Stimulated activated CD4-positive, alpha-beta T cell treated with anti-CD3 and anti-CD28 coated beads, TNF-alpha, amount 100 ng/mL, for 4 hours (primary cell): ENCODE measurements around the gene AGPS.
"Not testable (repeated sequence)": the region's sequence is repeated elsewhere in the genome, so short reads cannot be mapped to it uniquely, and the experiment has no call there.

Source experiments
- DNase-seq, 3 experiments: peaks; one replicate each; pipeline ENCODE4 v3.0.0-alpha.2; 2020; ENCODE audit warnings: low read depth in 3 of 3

Gene AGPS

GRCh38 chr2:177474301-177474700, 81.7 kb downstream of the AGPS start:
- DNase-seq, result no peak

- DNase-seq, result no peak
Measured at GRCh38 chr2:177474998-177475397, 82.4 kb downstream of the AGPS start.

DNA sequence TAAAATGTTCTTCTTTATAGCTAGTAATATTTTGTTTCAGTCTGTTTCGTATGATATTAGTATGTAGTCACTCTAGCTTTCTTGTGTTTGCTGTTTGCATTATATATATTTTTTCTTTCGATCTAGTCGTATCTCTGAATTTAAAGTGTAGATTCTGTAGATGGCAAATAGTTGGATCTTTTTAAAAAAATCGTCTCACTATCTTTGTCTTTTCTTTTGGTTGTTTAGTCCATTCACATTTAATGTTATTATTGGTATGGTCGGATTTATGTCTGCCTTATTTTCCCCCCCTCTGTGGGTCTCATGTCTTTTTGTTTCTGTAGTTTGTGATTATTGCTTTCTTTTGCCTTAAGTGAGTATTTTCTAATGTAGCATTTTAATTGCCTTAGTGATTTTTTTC, 84.3 kb downstream of the AGPS start:
- DNase-seq, result no peak

GRCh38 chr2:177478029-177478428, 85.5 kb downstream of the AGPS start:
- DNase-seq, result no peak

- no peak for DNase-seq
Measured at GRCh38 chr2:177478907-177479306, 86.3 kb downstream of the AGPS start.

DNA sequence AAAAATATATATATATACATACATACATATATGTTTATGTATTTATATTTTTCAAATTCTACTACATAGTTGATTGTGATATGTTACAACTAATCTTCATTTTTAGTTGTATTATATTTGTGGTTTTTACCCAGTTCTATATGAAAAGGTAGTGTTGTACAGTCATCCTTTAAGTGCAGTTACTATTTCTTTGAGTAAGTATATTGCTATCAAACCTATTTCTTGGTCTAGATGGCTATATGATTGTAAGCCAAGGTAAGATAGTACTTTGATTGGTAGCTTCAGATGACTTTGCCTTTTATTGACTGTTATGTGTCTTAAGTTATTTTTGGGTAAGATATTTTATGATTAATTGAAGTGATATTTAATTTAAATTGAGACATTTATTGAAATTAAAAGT, 89.6 kb downstream of the AGPS start:
- no peak for DNase-seq

DNA sequence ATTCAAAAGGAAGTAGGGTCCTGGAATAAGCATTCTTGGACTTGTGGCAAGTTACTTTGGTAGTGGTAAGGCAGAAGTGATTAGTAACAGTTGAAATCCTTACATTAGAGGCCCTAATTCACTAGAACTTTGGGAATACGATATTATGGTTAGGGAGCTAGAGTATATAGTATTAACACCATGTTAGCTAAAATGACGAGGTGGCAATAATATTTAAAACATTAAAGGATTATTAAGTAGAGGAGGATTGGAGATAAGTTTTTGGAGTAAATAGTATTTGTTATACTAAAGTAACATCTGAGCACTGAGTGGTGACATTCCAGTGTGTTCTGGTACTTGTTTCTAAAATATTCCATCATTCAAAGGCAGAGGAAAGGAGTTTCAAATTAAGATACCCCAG, 91.0 kb downstream of the AGPS start:
- no peak for DNase-seq

- no peak for DNase-seq
Measured at GRCh38 chr2:177484180-177484795, 91.7 kb downstream of the AGPS start.

DNA sequence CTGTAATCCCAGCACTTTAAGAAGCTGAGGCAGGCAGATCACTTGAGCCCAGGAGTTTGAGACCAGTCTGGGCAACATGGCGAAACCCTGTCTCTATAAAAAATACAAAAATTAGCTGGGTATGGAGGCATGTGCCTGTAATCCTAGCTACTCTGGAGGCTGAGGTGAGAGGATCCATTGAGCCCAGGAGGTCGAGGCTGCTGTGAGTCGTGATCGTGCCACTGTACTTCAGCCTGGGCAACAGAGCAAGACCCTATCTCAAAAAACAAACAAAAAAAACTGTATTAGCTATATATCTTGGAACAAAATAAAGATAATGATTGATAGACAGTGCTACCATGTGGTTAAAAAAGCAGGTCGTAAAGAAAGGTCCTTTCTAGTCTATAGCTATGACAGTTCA, 93.1 kb downstream of the AGPS start:
- not testable (repeated sequence) for DNase-seq

DNA sequence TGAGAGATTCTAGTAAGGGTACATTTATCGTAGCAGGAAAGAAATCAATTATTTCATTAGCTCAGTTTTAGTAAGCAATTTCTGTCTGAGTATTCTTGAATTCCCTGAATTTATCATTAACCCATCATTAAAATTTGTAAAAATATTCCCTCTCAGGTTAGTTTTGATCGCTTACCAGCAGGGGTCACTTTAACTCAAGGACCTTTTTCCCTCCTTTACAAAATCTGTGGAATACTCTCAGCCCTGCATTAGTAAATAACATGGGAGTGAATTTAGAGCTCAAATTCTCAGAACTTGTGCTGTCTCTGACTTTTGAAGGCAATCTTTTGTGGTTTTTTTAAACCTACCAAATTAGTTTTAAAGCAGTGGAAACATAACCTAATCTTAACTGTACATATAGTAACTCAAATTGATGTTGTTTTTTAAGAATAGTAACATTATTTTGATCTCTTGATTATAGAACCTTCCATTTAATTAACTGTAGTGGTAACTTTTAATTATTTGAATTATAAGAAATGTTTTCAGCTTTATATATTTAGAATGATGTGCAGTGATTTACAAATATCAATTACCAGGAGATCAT, 97.2 kb downstream of the AGPS start:
- DNase-seq, result no peak

DNA sequence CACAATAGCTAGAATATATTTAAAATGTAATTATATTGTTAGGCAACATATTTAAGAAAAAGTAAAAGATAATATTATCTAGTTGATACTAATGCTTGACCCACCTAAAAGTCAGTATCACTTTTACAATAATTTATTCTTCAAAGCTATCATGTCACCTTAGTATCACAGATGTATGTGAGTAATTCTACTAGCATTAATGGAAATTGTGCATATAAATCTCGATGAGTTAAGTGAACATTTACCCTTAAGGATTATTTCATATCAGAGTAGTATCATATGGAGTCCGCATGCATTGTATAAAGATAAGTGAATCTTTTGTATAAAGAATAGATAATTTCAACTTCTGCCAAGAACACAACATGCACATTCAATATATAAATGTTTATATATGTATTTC, 103.4 kb downstream of the AGPS start:
- no peak for DNase-seq

- no peak for DNase-seq
Measured at GRCh38 chr2:177496921-177497320, 104.3 kb downstream of the AGPS start.

- DNase-seq, result no peak
Measured at GRCh38 chr2:177501186-177501585, 108.6 kb downstream of the AGPS start.

- DNase-seq, result no peak
Measured at GRCh38 chr2:177506505-177506904, 113.9 kb downstream of the AGPS start.

- DNase-seq, result no peak
Measured at GRCh38 chr2:177506998-177507397, 114.4 kb downstream of the AGPS start.

DNA sequence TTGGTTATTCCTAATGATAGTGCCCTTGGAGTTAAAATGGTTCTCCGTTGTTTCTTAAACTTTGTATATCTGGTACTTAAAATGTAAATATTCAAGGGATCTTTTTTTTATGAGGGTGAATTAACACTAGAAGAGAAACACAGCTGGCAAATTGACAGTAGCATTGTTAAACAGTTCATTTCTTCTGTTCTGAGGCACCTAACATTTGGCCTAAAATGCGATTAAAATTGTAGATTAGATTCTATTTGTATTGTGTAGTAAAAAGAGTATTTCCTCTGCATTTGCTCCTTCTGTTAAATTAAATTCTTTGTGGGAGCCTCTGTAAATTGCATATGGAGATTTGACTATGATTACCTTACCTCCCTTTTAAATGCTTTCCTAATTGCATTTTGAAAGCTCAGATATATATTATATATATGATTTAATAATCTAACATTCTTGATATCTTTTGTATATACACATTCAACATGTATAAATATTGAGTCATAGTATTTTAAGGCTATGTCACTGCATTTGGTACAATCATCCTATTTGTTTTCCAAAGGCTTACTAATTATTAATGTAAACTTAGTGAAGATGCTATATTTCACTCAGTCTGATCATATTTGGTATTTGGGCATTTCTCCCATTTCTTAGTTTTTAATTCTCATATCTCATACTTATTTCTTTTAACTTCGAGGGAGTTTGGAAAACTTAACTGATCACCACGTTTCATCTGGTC, 124.4 kb downstream of the AGPS start:
- no peak for DNase-seq

- no peak for DNase-seq
Measured at GRCh38 chr2:177518754-177519153, 126.2 kb downstream of the AGPS start.

GRCh38 chr2:177519534-177520115, 127.1 kb downstream of the AGPS start:
- no peak for DNase-seq

GRCh38 chr2:177520324-177520723, 127.8 kb downstream of the AGPS start:
- DNase-seq, result no peak

DNA sequence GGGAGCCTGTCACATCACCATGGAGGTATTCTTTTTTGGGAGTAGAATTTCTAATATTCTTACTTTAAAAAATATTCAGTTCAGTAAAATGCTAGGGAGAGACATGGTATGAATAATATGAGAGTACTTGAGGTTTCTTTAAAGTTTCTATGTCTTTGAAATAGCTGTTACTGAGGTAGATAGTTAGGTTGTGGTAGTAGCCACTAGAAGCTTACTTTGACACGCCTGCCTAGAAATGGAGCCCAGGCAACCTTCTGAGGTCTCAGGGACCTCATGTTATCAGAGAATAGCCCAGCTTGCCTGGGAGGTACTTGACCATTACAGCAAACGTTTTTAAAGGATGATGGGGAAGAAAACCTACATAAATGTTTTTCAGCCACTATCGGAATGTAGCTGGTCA, 131.2 kb downstream of the AGPS start:
- DNase-seq, result no peak

DNA sequence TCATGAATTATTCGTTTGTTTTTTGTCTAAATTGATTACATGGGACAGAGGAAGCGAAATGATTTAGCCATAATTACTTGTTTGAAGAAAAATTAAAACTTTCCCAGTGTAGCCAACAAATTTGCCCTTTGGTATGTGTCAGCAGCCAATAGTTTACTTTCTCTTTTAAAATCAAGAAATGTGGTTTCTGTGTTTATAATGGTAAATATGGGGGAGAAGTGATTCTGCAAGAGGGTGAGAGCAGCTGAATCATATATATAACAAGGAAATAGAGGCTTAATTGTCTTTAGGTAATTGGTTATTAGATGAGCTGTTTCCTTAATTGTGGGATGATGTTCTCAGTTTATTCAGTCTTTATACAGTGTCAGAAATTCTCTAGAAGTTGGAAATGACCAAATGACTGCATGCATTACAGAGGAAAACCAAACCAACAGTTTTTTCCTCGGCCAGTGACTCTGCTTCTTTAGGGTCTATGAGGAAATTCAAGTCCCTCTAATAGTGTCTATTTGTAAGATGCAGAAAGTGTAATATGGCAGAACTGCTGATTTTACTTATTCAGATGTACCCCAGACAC, 132.9 kb downstream of the AGPS start:
- no peak for DNase-seq

- no peak for DNase-seq
Measured at GRCh38 chr2:177528351-177528933, 135.9 kb downstream of the AGPS start.
